HL-60 (cell line): ENCODE measurements around the gene ADAMTS1.

Experiments used
- DNase-seq, 2 experiments: peaks; one replicate each; pipeline ENCODE4 v3.0.0-alpha.2; 2010 to 2020; ENCODE audit warnings: low read depth in 1 of 2, low spot score in 1 of 2
- H3K27ac ChIP-seq: fragments of 250-450 bp; sonication (Bioruptor Pico); replicated peaks from 2 replicates; pipeline ENCODE4 v1.5.1; 2020; ENCODE audit warnings: mild to moderate bottlenecking, moderate library complexity
- H3K27me3 ChIP-seq: fragments of 250-450 bp; sonication (Bioruptor Pico); 2 replicates; pipeline ENCODE4 v1.5.1; 2021; ENCODE audit warnings: mild to moderate bottlenecking, moderate library complexity; ENCODE audit not compliant: insufficient read depth, poor library complexity, severe bottlenecking
- H3K4me3 ChIP-seq: replicated peaks from 2 replicates; pipeline ENCODE4 v1.5.1; 2011; ENCODE audit warnings: mild to moderate bottlenecking, control low read depth, low read length; ENCODE audit not compliant: insufficient read depth
- CTCF ChIP-seq: IDR thresholded peaks from one replicate; pipeline ENCODE4 v1.5.1; 2011; ENCODE audit warnings: low read length, control low read depth, inconsistent platforms; ENCODE audit not compliant: insufficient read depth
- GABPA ChIP-seq: IDR thresholded peaks from 2 replicates; pipeline ENCODE4 v1.6.1; 2012; ENCODE audit warnings: low read depth
- POLR2AphosphoS5 ChIP-seq: IDR thresholded peaks from 2 replicates; pipeline ENCODE4 v1.6.1; 2012; ENCODE audit warnings: low read depth
- SPI1 ChIP-seq: IDR thresholded peaks from 2 replicates; pipeline ENCODE4 v1.6.1; 2012; ENCODE audit warnings: low read depth, mild to moderate bottlenecking, borderline replicate concordance
- TF ChIP-seq, protein P1 (sequence below): IDR thresholded peaks from 2 replicates; pipeline ENCODE4 v1.6.1; 2012; ENCODE audit warnings: low read depth; ENCODE audit not compliant: insufficient replicate concordance

Gene ADAMTS1

DNA sequence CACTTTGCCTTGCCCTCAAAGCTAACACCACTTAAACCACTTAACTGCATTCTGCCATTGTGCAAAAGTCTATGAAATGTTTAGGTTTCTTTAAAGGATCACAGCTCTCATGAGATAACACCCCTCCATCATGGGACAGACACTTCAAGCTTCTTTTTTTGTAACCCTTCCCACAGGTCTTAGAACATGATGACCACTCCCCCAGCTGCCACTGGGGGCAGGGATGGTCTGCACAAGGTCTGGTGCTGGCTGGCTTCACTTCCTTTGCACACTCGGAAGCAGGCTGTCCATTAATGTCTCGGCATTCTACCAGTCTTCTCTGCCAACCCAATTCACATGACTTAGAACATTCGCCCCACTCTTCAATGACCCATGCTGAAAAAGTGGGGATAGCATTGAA is 7.7 kb downstream of the ADAMTS1 start:
- Histone ChIP-seq H3K4me3 (no peak overlapping the region), H3K27me3 (peaks cover 4% of the 10 kb centered on the region), H3K27ac (no peak overlapping the region)
- TF ChIP-seq, protein P1, sequence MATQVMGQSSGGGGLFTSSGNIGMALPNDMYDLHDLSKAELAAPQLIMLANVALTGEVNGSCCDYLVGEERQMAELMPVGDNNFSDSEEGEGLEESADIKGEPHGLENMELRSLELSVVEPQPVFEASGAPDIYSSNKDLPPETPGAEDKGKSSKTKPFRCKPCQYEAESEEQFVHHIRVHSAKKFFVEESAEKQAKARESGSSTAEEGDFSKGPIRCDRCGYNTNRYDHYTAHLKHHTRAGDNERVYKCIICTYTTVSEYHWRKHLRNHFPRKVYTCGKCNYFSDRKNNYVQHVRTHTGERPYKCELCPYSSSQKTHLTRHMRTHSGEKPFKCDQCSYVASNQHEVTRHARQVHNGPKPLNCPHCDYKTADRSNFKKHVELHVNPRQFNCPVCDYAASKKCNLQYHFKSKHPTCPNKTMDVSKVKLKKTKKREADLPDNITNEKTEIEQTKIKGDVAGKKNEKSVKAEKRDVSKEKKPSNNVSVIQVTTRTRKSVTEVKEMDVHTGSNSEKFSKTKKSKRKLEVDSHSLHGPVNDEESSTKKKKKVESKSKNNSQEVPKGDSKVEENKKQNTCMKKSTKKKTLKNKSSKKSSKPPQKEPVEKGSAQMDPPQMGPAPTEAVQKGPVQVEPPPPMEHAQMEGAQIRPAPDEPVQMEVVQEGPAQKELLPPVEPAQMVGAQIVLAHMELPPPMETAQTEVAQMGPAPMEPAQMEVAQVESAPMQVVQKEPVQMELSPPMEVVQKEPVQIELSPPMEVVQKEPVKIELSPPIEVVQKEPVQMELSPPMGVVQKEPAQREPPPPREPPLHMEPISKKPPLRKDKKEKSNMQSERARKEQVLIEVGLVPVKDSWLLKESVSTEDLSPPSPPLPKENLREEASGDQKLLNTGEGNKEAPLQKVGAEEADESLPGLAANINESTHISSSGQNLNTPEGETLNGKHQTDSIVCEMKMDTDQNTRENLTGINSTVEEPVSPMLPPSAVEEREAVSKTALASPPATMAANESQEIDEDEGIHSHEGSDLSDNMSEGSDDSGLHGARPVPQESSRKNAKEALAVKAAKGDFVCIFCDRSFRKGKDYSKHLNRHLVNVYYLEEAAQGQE: no peak
- TF ChIP-seq CTCF: no peak
- no peak for TF ChIP-seq GABPA
- TF ChIP-seq SPI1: no peak
- no peak for TF ChIP-seq POLR2AphosphoS5
- no peak for DNase-seq

- no peak for DNase-seq
- Histone ChIP-seq H3K27me3 (peaks cover 4% of the 10 kb centered on the region), H3K4me3 (no peak overlapping the region), H3K27ac (no peak overlapping the region)
- TF ChIP-seq GABPA (no peak), POLR2AphosphoS5 (no peak), CTCF (no peak), SPI1 (no peak)
- TF ChIP-seq, protein P1: no peak
Observed at GRCh38 chr21:26836528-26836927, 8.7 kb downstream of the ADAMTS1 start.

GRCh38 chr21:26835714-26836265 is 9.4 kb downstream of the ADAMTS1 start:
- DNase-seq: no peak
- TF ChIP-seq POLR2AphosphoS5 (no peak), SPI1 (no peak), CTCF (no peak), GABPA (no peak)
- TF ChIP-seq, protein P1: no peak
- peaks cover 4% of the 10 kb centered on the region for H3K27me3 ChIP-seq
- H3K4me3 ChIP-seq: no peak overlapping the region
- no peak overlapping the region for H3K27ac ChIP-seq
